DOHH2 (cell line): ENCODE measurements around the gene SUGP2.

ENCODE experiments used
- CTCF ChIP-seq: fragments of 200-600 bp; sonication (generic); IDR thresholded peaks from one replicate; pipeline ENCODE4 v1.5.1; 2014; ENCODE audit warnings: antibody characterized with exemption, mild to moderate bottlenecking, low read depth, low read length; ENCODE audit not compliant: poor library complexity, severe bottlenecking
- EZH2phosphoT487 ChIP-seq: fragments of 200-600 bp; sonication (generic); IDR thresholded peaks from 2 replicates; pipeline ENCODE4 v1.6.1; 2017; ENCODE audit warnings: borderline replicate concordance, mild to moderate bottlenecking, antibody characterized with exemption, low read length, moderate library complexity, mixed read lengths

DNA sequence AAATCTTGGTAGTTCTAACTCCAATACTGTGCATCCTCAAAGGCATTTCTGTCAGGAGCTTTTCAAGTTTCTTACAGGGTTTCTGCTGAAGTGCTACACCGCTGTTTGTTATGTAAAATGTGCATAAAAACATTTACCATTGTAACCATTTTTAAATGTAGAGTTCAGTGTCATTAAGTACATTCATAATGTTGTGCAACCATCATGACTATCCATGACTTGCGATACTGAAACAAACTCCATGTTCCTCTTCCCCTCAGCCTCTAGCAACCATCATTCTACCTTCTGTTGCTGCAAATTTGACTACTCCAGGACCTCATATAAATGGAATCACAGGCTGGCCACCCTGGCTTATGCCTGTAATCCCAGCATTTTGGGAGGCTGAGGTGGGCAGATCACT, 16.1 kb upstream of the SUGP2 start:
- TF ChIP-seq EZH2phosphoT487 (no peak), CTCF (no peak)
